RWPE2 (cell line): ENCODE data around the gene GMDS.

Experiments
- ATAC-seq: fragments of 200-7000 bp; cut with Tn5 transposase; 3 replicates; pipeline ENCODE4 v1.9.1; 2021; ENCODE audit warnings: low read depth
- DNase-seq: peaks from one replicate; pipeline ENCODE4 v3.0.0-alpha.2; 2020; ENCODE audit warnings: low spot score
- H3K27ac ChIP-seq: fragments of 450-650 bp; 2 replicates; pipeline ENCODE4 v1.5.1; 2017; ENCODE audit warnings: mild to moderate bottlenecking; ENCODE audit not compliant: poor library complexity, severe bottlenecking
- H3K27me3 ChIP-seq: fragments of 250-450 bp; sonication (Bioruptor Pico); 2 replicates; pipeline ENCODE4 v1.5.1; 2021; ENCODE audit warnings: mild to moderate bottlenecking, moderate library complexity; ENCODE audit not compliant: insufficient read depth, poor library complexity, severe bottlenecking
- H3K36me3 ChIP-seq: fragments of 250-450 bp; sonication (Bioruptor Pico); 2 replicates; pipeline ENCODE4 v1.5.1; 2020; ENCODE audit warnings: low read depth, mild to moderate bottlenecking, moderate library complexity
- H3K4me1 ChIP-seq: fragments of 250-450 bp; sonication (Bioruptor Pico); 2 replicates; pipeline ENCODE4 v1.5.1; 2021; ENCODE audit warnings: mild to moderate bottlenecking, moderate library complexity; ENCODE audit not compliant: insufficient read depth, poor library complexity, severe bottlenecking
- H3K4me3 ChIP-seq: fragments of 250-450 bp; sonication (Bioruptor Pico); 2 replicates; pipeline ENCODE4 v1.5.1; 2021; ENCODE audit warnings: mild to moderate bottlenecking, moderate library complexity; ENCODE audit not compliant: severe bottlenecking
- H3K9me3 ChIP-seq: fragments of 250-450 bp; sonication (Bioruptor Pico); 2 replicates; pipeline ENCODE4 v1.5.1; 2021; ENCODE audit warnings: mild to moderate bottlenecking, moderate library complexity; ENCODE audit not compliant: severe bottlenecking
- TF ChIP-seq, protein P1 (sequence below): fragments of 450-650 bp; IDR thresholded peaks from one replicate; pipeline ENCODE4 v1.5.1; 2017; ENCODE audit warnings: mild to moderate bottlenecking, moderate library complexity; ENCODE audit not compliant: poor library complexity, severe bottlenecking

The GMDS gene

DNA sequence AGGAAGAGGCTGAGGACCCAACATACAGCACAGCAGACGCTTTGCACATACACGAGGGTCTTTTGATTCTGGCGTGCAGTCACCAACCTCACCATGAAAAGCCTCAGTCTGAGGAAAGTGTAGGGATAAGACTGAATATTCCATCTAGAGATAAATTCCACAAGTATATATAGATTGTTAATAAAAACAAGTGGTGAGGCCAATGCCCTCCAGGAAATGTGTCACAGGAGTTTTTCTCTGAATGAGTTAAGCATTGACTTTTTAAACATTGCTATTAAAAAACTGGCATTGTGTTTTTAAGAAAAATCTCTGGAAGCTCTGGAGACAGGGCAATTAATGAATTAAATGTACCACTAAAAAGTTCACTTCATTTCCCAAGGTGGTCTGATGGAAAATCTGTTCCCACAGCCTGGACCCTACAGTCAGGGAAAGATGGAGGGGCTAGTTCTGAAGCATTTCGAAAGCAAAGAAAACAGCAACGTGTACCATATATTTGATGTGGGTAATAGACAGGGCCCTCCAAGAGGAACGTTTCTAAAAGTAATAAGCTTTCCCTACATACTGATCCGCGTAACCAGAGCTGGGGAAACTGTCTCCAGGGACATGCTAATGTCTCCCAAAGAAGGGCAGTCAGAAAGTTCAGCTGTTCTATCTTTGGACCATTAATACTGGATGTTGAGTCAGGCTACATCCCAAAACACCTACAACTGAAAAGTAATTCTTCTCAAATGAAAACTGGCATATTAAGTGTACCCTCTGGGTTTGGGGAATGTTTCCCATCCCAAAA, 334.6 kb downstream of the GMDS start:
- no peak overlapping the region for H3K27ac ChIP-seq
- DNase-seq, result no peak

DNA sequence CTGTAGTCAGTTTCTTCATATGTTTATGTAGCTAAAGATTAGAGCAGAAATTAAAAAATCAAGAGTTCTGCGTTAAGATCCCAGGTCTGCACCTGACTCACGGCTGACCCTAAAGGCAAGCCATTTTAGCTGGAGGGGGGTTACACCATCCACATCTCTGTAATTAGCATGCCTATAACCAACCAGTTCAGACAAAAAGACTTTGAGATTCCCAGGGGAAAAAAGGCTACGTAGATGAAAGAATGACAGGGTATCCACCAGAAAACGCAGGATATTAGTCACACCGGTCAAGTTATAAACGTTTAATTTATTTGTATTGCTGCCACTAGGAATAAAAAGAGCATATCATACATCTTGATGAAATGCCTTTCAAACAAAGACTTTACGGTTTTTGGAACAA, 336.6 kb downstream of the GMDS start:
- no peak for ATAC-seq
- Histone ChIP-seq H3K36me3 (no peaks in the 10 kb centered on the region), H3K4me1 (no peaks in the 10 kb centered on the region), H3K27me3 (no peaks in the 10 kb centered on the region), H3K4me3 (no peak overlapping the region), H3K9me3 (no peaks in the 10 kb centered on the region), H3K27ac (no peak overlapping the region)
- DNase-seq, result no peak
- TF ChIP-seq, protein P1, sequence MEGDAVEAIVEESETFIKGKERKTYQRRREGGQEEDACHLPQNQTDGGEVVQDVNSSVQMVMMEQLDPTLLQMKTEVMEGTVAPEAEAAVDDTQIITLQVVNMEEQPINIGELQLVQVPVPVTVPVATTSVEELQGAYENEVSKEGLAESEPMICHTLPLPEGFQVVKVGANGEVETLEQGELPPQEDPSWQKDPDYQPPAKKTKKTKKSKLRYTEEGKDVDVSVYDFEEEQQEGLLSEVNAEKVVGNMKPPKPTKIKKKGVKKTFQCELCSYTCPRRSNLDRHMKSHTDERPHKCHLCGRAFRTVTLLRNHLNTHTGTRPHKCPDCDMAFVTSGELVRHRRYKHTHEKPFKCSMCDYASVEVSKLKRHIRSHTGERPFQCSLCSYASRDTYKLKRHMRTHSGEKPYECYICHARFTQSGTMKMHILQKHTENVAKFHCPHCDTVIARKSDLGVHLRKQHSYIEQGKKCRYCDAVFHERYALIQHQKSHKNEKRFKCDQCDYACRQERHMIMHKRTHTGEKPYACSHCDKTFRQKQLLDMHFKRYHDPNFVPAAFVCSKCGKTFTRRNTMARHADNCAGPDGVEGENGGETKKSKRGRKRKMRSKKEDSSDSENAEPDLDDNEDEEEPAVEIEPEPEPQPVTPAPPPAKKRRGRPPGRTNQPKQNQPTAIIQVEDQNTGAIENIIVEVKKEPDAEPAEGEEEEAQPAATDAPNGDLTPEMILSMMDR, result no peak

More for the DNA sequence above, 334.6 kb downstream of the GMDS start:
- H3K4me1 ChIP-seq, result no peaks in the 10 kb centered on the region
- no peak for ATAC-seq
- no peak overlapping the region for H3K4me3 ChIP-seq
- H3K36me3 ChIP-seq, result no peaks in the 10 kb centered on the region
- TF ChIP-seq, protein P1, result no peak
- H3K9me3 ChIP-seq, result no peaks in the 10 kb centered on the region
- H3K27me3 ChIP-seq, result no peaks in the 10 kb centered on the region

DNA sequence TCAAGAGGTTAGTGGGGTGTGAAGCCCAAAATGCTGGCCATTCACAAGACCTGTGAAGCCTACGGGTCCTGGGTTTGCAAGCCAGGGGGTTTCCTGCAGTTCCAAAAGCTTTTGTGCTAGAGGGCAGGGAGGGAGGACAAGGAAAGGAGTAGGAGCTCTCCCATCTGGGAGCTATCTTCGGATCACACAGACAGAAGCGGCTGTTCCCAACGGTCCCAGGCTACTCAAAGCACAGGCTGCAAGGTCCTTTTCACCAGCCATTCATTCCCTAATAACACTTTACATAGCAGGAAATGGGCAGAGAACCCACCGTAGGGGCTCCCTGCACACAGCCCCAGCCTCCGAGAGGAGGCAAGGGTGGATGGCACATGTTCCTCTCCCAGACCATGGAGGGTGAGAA, 338.8 kb downstream of the GMDS start:
- H3K27ac ChIP-seq, result no peak overlapping the region
- TF ChIP-seq, protein P1, result no peak
- no peaks in the 10 kb centered on the region for H3K27me3 ChIP-seq
- H3K4me1 ChIP-seq, result no peaks in the 10 kb centered on the region
- no peak for DNase-seq
- no peak overlapping the region for H3K4me3 ChIP-seq
- H3K9me3 ChIP-seq, result no peaks in the 10 kb centered on the region
- H3K36me3 ChIP-seq, result no peaks in the 10 kb centered on the region
- no peak for ATAC-seq

DNA sequence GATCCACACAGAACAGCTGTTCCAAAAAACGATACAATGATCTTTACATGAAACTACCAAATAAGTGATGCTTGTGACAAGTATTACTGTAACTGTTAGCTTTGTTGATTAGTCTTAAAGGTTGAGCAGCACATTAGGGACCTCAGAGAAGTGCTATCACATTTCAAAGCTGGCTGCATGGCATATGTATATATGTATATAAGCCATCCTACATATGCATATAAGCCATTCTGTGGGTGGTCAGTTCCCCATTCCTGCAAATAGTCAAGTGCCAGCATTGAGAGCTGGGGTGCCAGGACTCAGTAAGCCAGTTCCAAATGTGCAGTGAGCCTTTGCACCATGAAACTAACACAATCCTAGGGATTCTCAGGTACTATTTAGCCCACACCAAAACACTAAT, 339.4 kb downstream of the GMDS start:
- Histone ChIP-seq H3K27me3 (no peaks in the 10 kb centered on the region), H3K4me3 (no peak overlapping the region), H3K27ac (no peak overlapping the region), H3K4me1 (no peaks in the 10 kb centered on the region), H3K36me3 (no peaks in the 10 kb centered on the region), H3K9me3 (no peaks in the 10 kb centered on the region)
- no peak for ATAC-seq
- TF ChIP-seq, protein P1, result no peak
- no peak for DNase-seq

DNA sequence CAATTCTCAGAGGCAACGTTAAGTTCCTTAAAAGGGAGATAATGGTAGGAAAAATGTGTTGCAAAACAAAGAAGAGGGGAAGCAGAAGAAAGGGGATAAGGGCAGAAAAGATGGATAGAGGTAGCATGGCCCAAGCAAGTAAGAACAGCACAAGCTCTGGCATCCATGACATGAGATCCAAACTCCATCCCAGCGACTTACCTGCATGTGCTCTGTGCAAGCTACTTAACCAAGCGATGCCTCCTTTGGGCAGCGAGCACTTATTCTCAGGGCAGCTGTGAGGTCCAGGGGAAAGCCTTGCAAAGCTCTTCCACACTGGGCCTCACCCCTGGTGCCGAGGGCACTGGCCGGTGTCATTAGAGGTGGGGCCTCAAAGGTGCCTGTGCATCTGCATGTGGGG, 340.5 kb downstream of the GMDS start:
- Histone ChIP-seq H3K9me3 (no peaks in the 10 kb centered on the region), H3K27ac (no peak overlapping the region), H3K27me3 (no peaks in the 10 kb centered on the region), H3K36me3 (no peaks in the 10 kb centered on the region), H3K4me3 (no peak overlapping the region), H3K4me1 (no peaks in the 10 kb centered on the region)
- ATAC-seq (no peak), DNase-seq (no peak)
- TF ChIP-seq, protein P1, result no peak
